Activated naive CD4-positive, alpha-beta T cell treated with anti-CD3 and anti-CD28 coated beads, Interleukin-2, amount 10 ng/mL, durations not matched to agents 7 days and 5 days (primary cell): Measurements from ENCODE around the gene GSTT4.
A peak's percentile ranks its signal among the peaks of the same experiment; 100 is the strongest.
"Not testable (repeated sequence)": the region's sequence is repeated elsewhere in the genome, so short reads cannot be mapped to it uniquely, and the experiment has no call there.

ENCODE experiments used
- CTCF ChIA-PET: fragments of 350-600 bp; sonication (Branson Sonifier 250); formaldehyde crosslinking; loops from one replicate; lab custom pipeline; 2021; ENCODE audit warnings: antibody characterized with exemption; lab: Charles Lee
- DNase-seq: peaks from one replicate; pipeline ENCODE4 v3.0.0-alpha.2; 2020
- H3K27ac Mint-ChIP-seq: one replicate; pipeline ENCODE4 v1.8.0; 2021; ENCODE audit warnings: mild to moderate bottlenecking, moderate library complexity, mixed read lengths
- H3K27me3 Mint-ChIP-seq: one replicate; pipeline ENCODE4 v1.8.0; 2021; ENCODE audit warnings: mild to moderate bottlenecking, mixed read lengths
- H3K36me3 Mint-ChIP-seq: one replicate; pipeline ENCODE4 v1.8.0; 2021; ENCODE audit warnings: mixed read lengths
- H3K4me1 Mint-ChIP-seq: one replicate; pipeline ENCODE4 v1.8.0; 2021; ENCODE audit warnings: mixed read lengths
- H3K4me3 Mint-ChIP-seq: one replicate; pipeline ENCODE4 v1.8.0; 2021; ENCODE audit warnings: mild to moderate bottlenecking, moderate library complexity, mixed read lengths
- H3K9me3 Mint-ChIP-seq: one replicate; pipeline ENCODE4 v1.8.0; 2021; ENCODE audit warnings: mixed read lengths

Gene GSTT4

DNA sequence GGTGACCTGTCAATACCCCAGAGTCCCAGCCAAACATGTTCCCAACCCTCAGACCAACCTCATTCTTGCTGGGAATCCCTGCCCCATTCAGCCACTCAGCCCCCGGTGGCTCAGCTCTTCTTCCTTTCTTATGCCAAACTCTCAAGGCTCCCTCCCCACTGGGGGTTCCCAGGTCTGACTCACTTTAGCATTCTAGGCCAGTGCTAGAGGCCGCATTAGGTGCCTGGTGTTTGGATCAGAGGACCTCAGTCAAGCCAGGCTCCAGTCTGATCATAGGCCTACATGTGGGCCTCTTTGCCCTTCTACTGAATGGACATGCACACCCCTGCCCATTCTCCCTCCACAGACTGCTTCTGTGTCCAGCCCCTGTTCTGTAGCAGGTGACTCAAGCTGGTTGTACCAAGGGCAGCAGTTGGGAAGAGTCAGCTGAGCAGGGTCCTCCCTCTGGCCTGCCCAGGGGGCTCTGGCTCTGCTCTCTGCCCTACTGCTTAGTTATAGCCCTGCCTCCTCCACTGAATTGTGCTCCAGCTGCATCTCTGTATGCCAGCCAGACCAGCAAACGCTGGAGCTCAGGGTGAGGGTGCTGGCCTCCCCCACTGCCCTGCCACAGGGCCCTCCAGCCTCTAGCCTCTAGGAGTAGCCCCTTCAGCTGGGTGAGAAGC, 15.5 kb downstream of the GSTT4 start:
- DNase-seq, H3K4me1 Mint-ChIP-seq, H3K9me3 Mint-ChIP-seq, CTCF ChIA-PET, H3K27ac Mint-ChIP-seq, H3K36me3 Mint-ChIP-seq, H3K27me3 Mint-ChIP-seq, H3K4me3 Mint-ChIP-seq: not testable (repeated sequence)

DNA sequence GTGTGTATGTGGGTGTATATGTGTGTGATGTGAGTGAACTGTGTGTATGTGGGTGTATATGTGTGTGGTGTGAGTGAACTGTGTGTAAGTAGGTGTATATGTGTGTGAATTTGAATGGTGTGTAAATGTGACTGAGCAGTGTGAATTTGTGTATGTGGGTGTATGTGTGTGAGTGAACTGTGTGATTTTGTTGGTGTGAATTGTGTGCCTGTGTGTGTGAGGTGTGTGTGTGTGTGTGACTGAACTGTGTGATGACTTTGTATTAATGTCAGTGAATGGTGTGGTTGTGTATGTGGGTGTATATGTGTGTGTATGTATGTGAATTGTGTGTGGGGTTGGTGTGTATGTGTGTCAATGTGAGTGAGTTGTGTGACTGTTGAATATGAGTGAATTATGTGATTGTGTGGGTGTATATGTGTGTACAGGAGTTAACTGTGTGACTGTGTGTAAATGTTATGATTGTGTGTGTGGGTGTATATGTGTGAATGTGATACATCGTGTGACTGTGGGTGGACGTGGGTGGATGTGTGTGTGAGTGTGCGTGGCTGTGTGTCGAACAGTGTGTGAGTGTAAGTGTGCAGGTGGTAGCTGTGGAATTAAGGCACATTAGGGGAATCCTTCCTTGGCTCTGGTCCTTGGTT, 18.6 kb downstream of the GSTT4 start:
- H3K27ac Mint-ChIP-seq, H3K4me3 Mint-ChIP-seq, DNase-seq, H3K9me3 Mint-ChIP-seq, CTCF ChIA-PET, H3K36me3 Mint-ChIP-seq, H3K4me1 Mint-ChIP-seq, H3K27me3 Mint-ChIP-seq: not testable (repeated sequence)

DNA sequence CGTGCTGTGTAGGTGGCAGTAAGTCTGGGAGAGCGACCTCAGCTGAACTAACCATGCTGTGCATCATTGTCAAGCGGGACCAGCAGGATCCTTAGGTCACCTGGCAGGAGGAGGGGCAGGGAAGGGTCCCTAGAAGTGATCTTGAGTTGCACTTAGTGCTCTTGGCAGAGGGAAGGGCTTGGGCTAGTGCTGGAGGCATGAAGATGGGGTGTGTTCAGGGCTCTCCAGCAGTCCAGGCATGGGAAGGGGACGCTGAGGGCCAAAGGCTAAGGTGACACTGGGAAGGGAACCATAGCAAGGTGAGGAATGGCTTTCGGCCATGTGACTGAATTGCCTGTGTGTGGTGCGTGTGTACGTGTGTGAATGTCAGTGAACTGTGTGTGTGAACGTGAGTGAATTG, 19.2 kb downstream of the GSTT4 start:
- CTCF ChIA-PET, H3K36me3 Mint-ChIP-seq, DNase-seq, H3K27ac Mint-ChIP-seq, H3K4me1 Mint-ChIP-seq, H3K9me3 Mint-ChIP-seq, H3K4me3 Mint-ChIP-seq: not testable (repeated sequence)
- peaks cover 11% of the 10 kb centered on the region for H3K27me3 Mint-ChIP-seq

DNA sequence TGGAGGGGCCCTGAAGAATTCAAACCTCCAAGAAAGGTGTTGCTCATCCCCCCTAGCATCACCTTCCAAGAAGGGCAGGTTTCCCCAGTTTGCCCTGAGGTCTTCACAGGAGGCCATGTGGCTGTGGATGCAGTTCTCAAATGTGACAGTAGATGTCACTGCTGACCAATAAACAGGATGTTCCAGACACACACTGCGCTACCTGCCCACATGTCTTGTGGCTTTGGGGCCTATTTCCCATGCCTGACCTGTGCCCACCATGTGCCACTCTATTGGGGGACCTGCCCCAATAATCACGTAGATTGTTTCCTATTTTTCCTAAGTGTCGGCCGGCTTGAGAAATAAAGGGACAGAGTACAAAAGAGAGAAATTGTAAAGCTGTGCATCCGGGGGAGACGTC, 20.8 kb downstream of the GSTT4 start:
- CTCF ChIA-PET: interaction anchor here (0.6 kb wide), 1 partner anchor 195 kb away, joined by 3 read pairs; no protein-coding TSS in a partner anchor
- DNase-seq: peak; percentile 70
- no peaks in the 10 kb centered on the region for H3K4me1 Mint-ChIP-seq
- no peaks in the 10 kb centered on the region for H3K36me3 Mint-ChIP-seq
- H3K4me3 Mint-ChIP-seq: no peak overlapping the region
- H3K27me3 Mint-ChIP-seq: peaks cover 16% of the 10 kb centered on the region
- no peak overlapping the region for H3K27ac Mint-ChIP-seq
- H3K9me3 Mint-ChIP-seq: no peaks in the 10 kb centered on the region

DNA sequence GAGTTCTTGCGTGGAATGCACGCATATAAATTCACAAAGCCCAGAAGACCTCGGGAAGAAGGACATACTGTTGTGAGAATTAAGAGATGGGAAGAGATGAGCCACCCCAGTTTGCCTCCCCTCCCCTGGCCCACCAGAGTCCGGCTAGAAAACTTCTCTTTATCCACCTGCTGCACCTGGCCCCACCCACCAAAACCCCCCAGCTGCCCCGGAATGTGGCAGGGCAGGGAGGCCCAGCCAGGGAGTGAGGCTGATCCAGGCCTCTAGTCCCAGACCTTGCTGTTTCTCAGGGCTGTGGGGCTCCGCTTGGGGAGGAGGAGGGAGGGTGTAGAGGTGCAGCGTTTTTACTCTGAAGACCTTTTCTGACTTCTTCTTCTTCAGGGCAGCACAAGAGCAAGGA, 24.7 kb downstream of the GSTT4 start:
- H3K4me3 Mint-ChIP-seq, CTCF ChIA-PET, H3K9me3 Mint-ChIP-seq, H3K4me1 Mint-ChIP-seq, H3K36me3 Mint-ChIP-seq, H3K27ac Mint-ChIP-seq, DNase-seq: not testable (repeated sequence)
- H3K27me3 Mint-ChIP-seq: peaks cover 13% of the 10 kb centered on the region

DNA sequence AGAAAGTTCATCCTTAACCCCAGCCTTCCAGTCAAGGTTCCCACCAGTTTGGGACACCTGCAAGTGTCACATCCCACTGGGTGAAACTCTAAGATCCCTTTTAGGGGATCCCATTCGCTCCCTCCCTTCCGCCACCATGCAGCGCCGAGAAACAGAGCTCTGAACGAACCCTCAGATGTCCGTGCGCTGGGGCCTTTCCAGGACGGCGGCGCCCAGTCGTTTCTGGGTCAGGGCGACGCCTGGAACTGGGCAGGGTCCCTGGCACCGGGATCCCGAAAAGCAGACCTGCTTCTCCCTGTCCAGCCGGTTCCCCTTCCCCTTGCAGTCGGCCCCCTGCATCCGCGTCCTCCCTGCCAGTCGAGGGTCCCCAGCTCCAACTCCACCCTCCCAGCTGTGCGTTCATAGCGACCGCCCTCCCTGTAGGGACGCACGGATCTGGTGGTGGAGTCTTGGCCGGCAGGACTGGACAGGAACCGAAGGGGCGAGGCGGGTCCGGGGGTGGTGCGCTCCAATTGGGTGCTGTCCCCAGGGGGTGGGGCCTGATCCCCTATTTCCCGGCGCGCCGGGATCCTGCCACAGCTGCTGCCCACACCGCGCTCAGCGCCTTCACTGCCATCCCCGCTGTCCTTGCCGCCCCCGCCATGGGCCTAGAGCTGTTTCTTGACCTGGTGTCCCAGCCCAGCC, 25.6 kb downstream of the GSTT4 start, which contains the start of gene GSTT2:
Gene GSTT2 (plus strand): TSS at position 578 of the 684 bp plus-strand sequence.
- DNase-seq, CTCF ChIA-PET, H3K27ac Mint-ChIP-seq, H3K4me1 Mint-ChIP-seq, H3K36me3 Mint-ChIP-seq, H3K9me3 Mint-ChIP-seq, H3K4me3 Mint-ChIP-seq: not testable (repeated sequence)
- peaks cover 13% of the 10 kb centered on the region for H3K27me3 Mint-ChIP-seq

DNA sequence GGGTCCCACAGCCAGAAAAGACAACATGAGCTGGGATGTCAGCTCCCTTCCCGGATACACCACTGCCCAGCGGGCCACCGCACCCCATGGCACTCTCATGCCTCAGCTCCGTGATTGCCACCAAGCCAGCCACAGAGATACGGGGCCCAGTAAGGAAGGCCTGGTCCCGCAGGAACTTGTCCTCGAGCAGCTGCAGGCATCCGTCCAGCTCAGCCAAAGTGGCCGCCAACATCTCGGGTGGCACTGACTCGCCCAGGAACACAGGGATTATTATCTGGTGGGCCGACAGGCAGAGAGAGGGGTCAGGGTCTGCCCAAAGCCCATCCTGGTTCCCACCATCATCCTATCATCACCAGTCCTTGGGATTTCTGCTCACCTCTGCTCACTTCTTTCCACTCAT, 27.9 kb downstream of the GSTT4 start:
- DNase-seq, H3K4me3 Mint-ChIP-seq, H3K27me3 Mint-ChIP-seq, H3K36me3 Mint-ChIP-seq, H3K27ac Mint-ChIP-seq, H3K9me3 Mint-ChIP-seq, CTCF ChIA-PET, H3K4me1 Mint-ChIP-seq: not testable (repeated sequence)

DNA sequence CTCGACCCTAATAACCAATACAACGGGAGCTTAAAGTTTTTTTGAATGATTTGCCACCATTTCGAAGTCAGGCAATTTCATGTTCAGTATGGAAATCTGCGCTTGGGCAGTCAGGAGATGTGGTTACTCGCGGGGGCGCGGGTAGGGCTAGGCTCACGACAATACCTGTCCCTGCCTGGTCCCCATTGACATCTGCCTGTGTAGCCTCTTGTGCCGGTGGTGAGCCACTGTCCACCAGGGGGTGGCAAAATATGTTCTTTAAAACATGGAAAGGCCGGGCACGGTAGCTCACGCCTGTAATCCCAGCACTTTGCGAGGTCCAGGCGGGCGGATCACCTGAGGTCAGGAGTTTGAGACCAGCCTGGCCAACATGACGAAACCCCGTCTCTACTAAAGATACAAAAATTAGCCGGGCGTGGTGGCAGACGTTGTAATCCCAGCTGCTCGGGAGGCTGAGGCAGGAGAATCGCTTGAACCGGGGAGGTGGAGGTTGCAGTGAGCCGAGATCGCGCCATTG, 30.4 kb downstream of the GSTT4 start:
- DNase-seq, H3K27ac Mint-ChIP-seq, H3K4me3 Mint-ChIP-seq, H3K9me3 Mint-ChIP-seq, CTCF ChIA-PET, H3K27me3 Mint-ChIP-seq: not testable (repeated sequence)
- Mint-ChIP-seq H3K4me1 (peaks cover 20% of the 10 kb centered on the region), H3K36me3 (peaks cover 21% of the 10 kb centered on the region)

DNA sequence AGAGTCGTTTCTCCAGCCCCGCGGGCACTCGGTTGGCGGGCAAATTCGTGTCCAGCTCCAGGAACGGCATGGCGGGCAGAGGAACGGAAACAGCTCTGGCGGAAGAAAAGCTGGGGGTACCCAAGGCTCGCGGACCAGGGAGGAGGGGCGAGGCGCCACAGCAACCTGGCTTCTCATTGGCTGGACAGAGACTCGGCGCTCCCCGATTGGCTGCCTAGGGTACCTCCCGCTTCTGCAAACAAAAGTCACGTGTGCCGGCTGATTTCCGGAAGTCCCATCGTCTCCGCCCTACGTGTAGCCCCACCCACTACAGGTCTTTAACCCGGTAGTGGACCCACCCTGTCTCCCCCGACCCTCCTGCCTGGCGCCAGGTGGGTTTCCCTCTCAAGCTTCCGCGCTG, 30.9 kb downstream of the GSTT4 start, which contains the start of gene DDT:
Gene DDT (minus strand): TSS at position 97 of the 400 bp plus-strand sequence. CDS start 27 bp downstream, at position 70.
- Mint-ChIP-seq H3K36me3 (peaks cover 26% of the 10 kb centered on the region), H3K4me1 (peaks cover 25% of the 10 kb centered on the region)
- DNase-seq, H3K27ac Mint-ChIP-seq, H3K4me3 Mint-ChIP-seq, CTCF ChIA-PET, H3K27me3 Mint-ChIP-seq, H3K9me3 Mint-ChIP-seq: not testable (repeated sequence)

DNA sequence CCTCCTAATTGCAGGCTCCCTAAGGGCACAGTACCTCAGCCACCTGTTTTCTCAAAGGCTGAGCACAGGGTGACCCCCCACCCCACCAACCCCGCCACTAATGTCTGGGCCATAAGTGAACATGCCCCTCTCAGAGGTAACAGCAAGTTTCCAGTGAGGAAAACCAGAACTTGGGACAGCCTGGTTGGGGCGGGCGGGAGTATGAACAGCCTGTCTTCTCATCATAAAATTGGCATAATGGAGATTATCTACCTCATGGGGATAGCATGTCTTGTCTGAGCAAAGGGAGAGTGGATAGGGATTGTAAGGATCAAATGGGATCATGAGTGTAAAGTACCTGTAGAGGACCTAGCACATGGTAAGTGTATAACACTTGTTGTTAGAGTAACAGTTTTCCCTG, 33.3 kb downstream of the GSTT4 start:
- Mint-ChIP-seq H3K4me3 (peak overlapping the region; percentile 40), H3K4me1 (peaks cover 30% of the 10 kb centered on the region), H3K36me3 (peaks cover 30% of the 10 kb centered on the region)
- not testable (repeated sequence) for H3K27me3 Mint-ChIP-seq, H3K27ac Mint-ChIP-seq, H3K9me3 Mint-ChIP-seq, DNase-seq
- CTCF ChIA-PET: interaction anchor here (1.5 kb wide), 1 partner anchor 203 kb away, joined by 3 read pairs; no protein-coding TSS in a partner anchor

DNA sequence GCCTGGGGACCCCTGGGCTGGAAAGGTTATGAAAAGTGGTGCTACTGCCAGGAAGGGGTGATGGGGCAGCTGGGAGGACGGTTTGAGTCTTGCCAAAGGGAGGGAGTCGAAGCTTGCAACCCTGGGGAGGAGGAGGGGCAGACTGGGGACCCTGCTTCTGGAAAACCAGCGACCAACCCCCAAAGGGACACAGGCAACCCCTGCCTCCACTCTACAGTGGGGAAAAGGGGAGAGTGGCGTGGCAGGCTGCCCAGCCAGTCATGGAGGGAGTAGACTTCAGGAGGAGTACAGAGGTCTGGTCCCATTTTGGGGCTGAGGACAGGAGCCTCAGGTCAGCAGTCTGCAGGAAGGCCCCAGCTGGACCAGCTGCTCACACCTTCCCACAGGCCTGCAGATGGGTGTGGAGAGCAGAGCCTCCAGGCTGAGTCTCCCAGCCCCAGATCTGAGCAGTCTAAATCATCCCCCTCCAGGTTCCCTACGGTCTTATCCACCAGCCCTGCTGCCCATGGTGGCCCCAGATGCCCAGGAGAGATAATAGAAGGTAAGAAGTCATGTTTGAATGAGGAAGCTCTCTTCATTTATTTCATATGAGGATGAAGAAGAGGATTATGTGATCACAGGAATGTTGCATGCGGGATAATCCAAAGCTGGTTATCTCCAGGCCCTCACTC, 34.3 kb downstream of the GSTT4 start:
- peaks cover 30% of the 10 kb centered on the region for H3K4me1 Mint-ChIP-seq
- no peak overlapping the region for H3K4me3 Mint-ChIP-seq
- H3K27me3 Mint-ChIP-seq: no peaks in the 10 kb centered on the region
- CTCF ChIA-PET: interaction anchor here (1.5 kb wide), 1 partner anchor 204 kb away, joined by 3 read pairs; no protein-coding TSS in a partner anchor
- H3K9me3 Mint-ChIP-seq: no peaks in the 10 kb centered on the region
- H3K36me3 Mint-ChIP-seq: peaks cover 30% of the 10 kb centered on the region
- no peak for DNase-seq
- H3K27ac Mint-ChIP-seq: no peak overlapping the region

DNA sequence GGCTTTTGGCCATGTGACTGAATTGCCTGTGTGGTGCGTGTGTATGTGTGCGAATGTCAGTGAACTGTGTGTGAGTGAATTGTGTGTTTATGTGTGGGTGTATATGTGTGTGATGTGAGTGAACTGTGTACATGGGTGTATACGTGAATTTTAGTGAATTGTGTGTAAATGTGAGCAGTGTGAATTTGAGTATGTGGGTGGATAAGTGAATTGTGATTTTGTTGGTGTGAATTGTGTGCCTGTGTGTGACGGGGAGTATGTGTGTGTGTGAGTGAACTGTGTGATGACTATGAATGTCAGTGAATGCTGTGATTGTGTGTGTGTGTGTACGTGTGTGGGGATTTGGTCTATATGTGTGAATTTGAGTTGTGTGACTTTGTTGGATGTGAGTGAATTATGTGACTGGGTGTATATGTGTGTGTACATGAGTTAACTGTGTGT, 35.0 kb downstream of the GSTT4 start:
- H3K36me3 Mint-ChIP-seq: peaks cover 30% of the 10 kb centered on the region
- no peak overlapping the region for H3K27ac Mint-ChIP-seq
- CTCF ChIA-PET: no interaction called here

DNA sequence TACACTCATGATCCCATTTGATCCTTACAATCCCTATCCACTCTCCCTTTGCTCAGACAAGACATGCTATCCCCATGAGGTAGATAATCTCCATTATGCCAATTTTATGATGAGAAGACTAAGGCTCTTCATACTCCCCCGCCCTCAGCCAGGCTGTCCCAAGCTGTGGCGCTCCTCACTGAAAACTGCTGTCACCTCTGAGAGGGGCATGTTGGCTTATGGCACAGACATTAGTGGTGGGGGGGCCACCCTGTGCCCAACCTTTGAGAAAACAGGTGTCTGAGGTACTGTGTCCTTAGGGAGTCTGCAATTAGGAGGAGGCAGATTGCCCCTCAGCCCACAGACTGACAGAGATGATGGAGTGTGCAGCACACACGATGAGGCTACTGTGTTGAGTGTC, 36.2 kb downstream of the GSTT4 start:
- CTCF ChIA-PET: no interaction called here
- Mint-ChIP-seq H3K9me3 (no peaks in the 10 kb centered on the region), H3K4me1 (peaks cover 30% of the 10 kb centered on the region), H3K36me3 (peaks cover 30% of the 10 kb centered on the region), H3K27me3 (no peaks in the 10 kb centered on the region), H3K27ac (no peak overlapping the region), H3K4me3 (peak overlapping the region; percentile 41)
- DNase-seq: no peak

More for the DNA sequence above, 35.0 kb downstream of the GSTT4 start:
- Mint-ChIP-seq H3K4me1 (peaks cover 30% of the 10 kb centered on the region), H3K9me3 (no peaks in the 10 kb centered on the region), H3K4me3 (no peak overlapping the region), H3K27me3 (no peaks in the 10 kb centered on the region)
- DNase-seq: no peak

DNA sequence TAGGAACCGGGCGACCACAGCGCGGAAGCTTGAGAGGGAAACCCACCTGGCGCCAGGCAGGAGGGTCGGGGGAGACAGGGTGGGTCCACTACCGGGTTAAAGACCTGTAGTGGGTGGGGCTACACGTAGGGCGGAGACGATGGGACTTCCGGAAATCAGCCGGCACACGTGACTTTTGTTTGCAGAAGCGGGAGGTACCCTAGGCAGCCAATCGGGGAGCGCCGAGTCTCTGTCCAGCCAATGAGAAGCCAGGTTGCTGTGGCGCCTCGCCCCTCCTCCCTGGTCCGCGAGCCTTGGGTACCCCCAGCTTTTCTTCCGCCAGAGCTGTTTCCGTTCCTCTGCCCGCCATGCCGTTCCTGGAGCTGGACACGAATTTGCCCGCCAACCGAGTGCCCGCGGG, 38.7 kb downstream of the GSTT4 start, which contains the start of gene DDTL:
Gene DDTL (plus strand): TSS at position 321 of the 400 bp plus-strand sequence. CDS start 27 bp downstream, at position 348.
- Mint-ChIP-seq H3K36me3 (peaks cover 25% of the 10 kb centered on the region), H3K4me1 (peaks cover 25% of the 10 kb centered on the region)
- H3K4me3 Mint-ChIP-seq, H3K9me3 Mint-ChIP-seq, DNase-seq, CTCF ChIA-PET, H3K27me3 Mint-ChIP-seq, H3K27ac Mint-ChIP-seq: not testable (repeated sequence)
